ENCODE measurements around the gene WDR33.

GRCh38 chr2:127769587-127769986 lies 41.4 kb downstream of the WDR33 start:
- TF ChIP-seq CTCF (IDR thresholded peaks at IDR 0.05): no peak
- no peak for TF ChIP-seq POLR2A (IDR thresholded peaks at IDR 0.05)
